HUES6 (cell line): ENCODE results near the gene LHFPL6.

Source experiments
- H3K27ac ChIP-seq: 2 replicates; pipeline ENCODE4 v1.7.0; 2013; ENCODE audit warnings: low read depth, mild to moderate bottlenecking, low read length, inconsistent platforms
- H3K27me3 ChIP-seq: 2 replicates; pipeline ENCODE4 v1.6.1; 2013; ENCODE audit warnings: low read length; ENCODE audit not compliant: control insufficient read depth, insufficient read depth
- H3K36me3 ChIP-seq: 2 replicates; pipeline ENCODE4 v1.6.1; 2013; ENCODE audit warnings: low read length; ENCODE audit not compliant: control insufficient read depth, insufficient read depth
- H3K4me1 ChIP-seq: 2 replicates; pipeline ENCODE4 v1.6.1; 2013; ENCODE audit warnings: low read length; ENCODE audit not compliant: control insufficient read depth, insufficient read depth
- H3K4me3 ChIP-seq: 2 replicates; pipeline ENCODE4 v1.5.1; 2013; ENCODE audit warnings: low read depth, low read length
- H3K9ac ChIP-seq: one replicate; pipeline ENCODE4 v1.6.1; 2013; ENCODE audit warnings: mild to moderate bottlenecking, low read length
- H3K9me3 ChIP-seq: 2 replicates; pipeline ENCODE4 v1.6.1; 2013; ENCODE audit warnings: low read depth, low read length; ENCODE audit not compliant: control insufficient read depth, insufficient read depth

The LHFPL6 gene

GRCh38 chr13:39607876-39608275 lies 4.9 kb upstream of the LHFPL6 start:
- no peak overlapping the region for H3K4me3 ChIP-seq
- peaks cover 27% of the 10 kb centered on the region for H3K27me3 ChIP-seq
- H3K4me1 ChIP-seq, result no peaks in the 10 kb centered on the region
- no peak overlapping the region for H3K9ac ChIP-seq
- H3K27ac ChIP-seq, result no peak overlapping the region
- no peaks in the 10 kb centered on the region for H3K36me3 ChIP-seq
- no peaks in the 10 kb centered on the region for H3K9me3 ChIP-seq

GRCh38 chr13:39605677-39606320 lies 2.8 kb upstream of the LHFPL6 start:
- no peak overlapping the region for H3K9ac ChIP-seq
- no peak overlapping the region for H3K27ac ChIP-seq
- no peak overlapping the region for H3K4me3 ChIP-seq
- peaks cover 45% of the 10 kb centered on the region for H3K27me3 ChIP-seq
- no peaks in the 10 kb centered on the region; the same call in 1 of the 2 replicates for H3K4me1 ChIP-seq
- no peaks in the 10 kb centered on the region for H3K36me3 ChIP-seq
- H3K9me3 ChIP-seq, result no peaks in the 10 kb centered on the region

- Histone ChIP-seq H3K27ac (no peak overlapping the region), H3K9ac (no peak overlapping the region), H3K9me3 (no peaks in the 10 kb centered on the region), H3K36me3 (no peaks in the 10 kb centered on the region), H3K4me1 (peaks cover 3% of the 10 kb centered on the region; the same call in 1 of the 2 replicates), H3K27me3 (peaks cover 45% of the 10 kb centered on the region), H3K4me3 (no peak overlapping the region)
These were observed 1.8 kb upstream of the LHFPL6 start for GRCh38 chr13:39604756-39605155.

GRCh38 chr13:39603424-39603947 lies 493 bp upstream of the LHFPL6 start:
- no peaks in the 10 kb centered on the region for H3K9me3 ChIP-seq
- peak overlapping the region; percentile 68 for H3K9ac ChIP-seq
- no peak overlapping the region for H3K27ac ChIP-seq
- no peaks in the 10 kb centered on the region for H3K36me3 ChIP-seq
- H3K27me3 ChIP-seq, result peaks cover 45% of the 10 kb centered on the region
- peaks cover 3% of the 10 kb centered on the region; the same call in 1 of the 2 replicates for H3K4me1 ChIP-seq
- peak overlapping the region; percentile 91 for H3K4me3 ChIP-seq

GRCh38 chr13:39602277-39602613 lies 748 bp downstream of the LHFPL6 start:
- Histone ChIP-seq H3K27ac (no peak overlapping the region; the same call in 1 of the 2 replicates), H3K4me1 (peaks cover 3% of the 10 kb centered on the region; the same call in 1 of the 2 replicates), H3K27me3 (peaks cover 45% of the 10 kb centered on the region), H3K9ac (peak overlapping the region; percentile 83), H3K9me3 (no peaks in the 10 kb centered on the region), H3K36me3 (no peaks in the 10 kb centered on the region), H3K4me3 (peak overlapping the region; percentile 91)

GRCh38 chr13:39601636-39602035 lies 1.4 kb downstream of the LHFPL6 start:
- H3K27ac ChIP-seq, result no peak overlapping the region
- H3K4me1 ChIP-seq, result peaks cover 3% of the 10 kb centered on the region; the same call in 1 of the 2 replicates
- peaks cover 45% of the 10 kb centered on the region for H3K27me3 ChIP-seq
- H3K4me3 ChIP-seq, result peak overlapping the region; percentile 91; the same call in 1 of the 2 replicates
- no peaks in the 10 kb centered on the region for H3K36me3 ChIP-seq
- no peaks in the 10 kb centered on the region for H3K9me3 ChIP-seq
- peak overlapping the region; percentile 83 for H3K9ac ChIP-seq

- Histone ChIP-seq H3K27me3 (peaks cover 40% of the 10 kb centered on the region), H3K36me3 (no peaks in the 10 kb centered on the region), H3K27ac (no peak overlapping the region), H3K4me3 (no peak overlapping the region; the same call in 1 of the 2 replicates), H3K9me3 (no peaks in the 10 kb centered on the region), H3K9ac (no peak overlapping the region), H3K4me1 (peaks cover 3% of the 10 kb centered on the region; the same call in 1 of the 2 replicates)
These were observed 2.2 kb downstream of the LHFPL6 start for GRCh38 chr13:39600766-39601165.

GRCh38 chr13:39599842-39600241 lies 3.2 kb downstream of the LHFPL6 start:
- H3K4me3 ChIP-seq, result no peak overlapping the region
- H3K27me3 ChIP-seq, result peaks cover 32% of the 10 kb centered on the region
- no peaks in the 10 kb centered on the region for H3K36me3 ChIP-seq
- no peak overlapping the region for H3K27ac ChIP-seq
- H3K9me3 ChIP-seq, result no peaks in the 10 kb centered on the region
- no peak overlapping the region for H3K9ac ChIP-seq
- peaks cover 3% of the 10 kb centered on the region; the same call in 1 of the 2 replicates for H3K4me1 ChIP-seq

GRCh38 chr13:39599012-39599411 lies 4.0 kb downstream of the LHFPL6 start:
- H3K4me3 ChIP-seq, result no peak overlapping the region
- peaks cover 3% of the 10 kb centered on the region; the same call in 1 of the 2 replicates for H3K4me1 ChIP-seq
- no peak overlapping the region for H3K9ac ChIP-seq
- H3K27me3 ChIP-seq, result peaks cover 24% of the 10 kb centered on the region
- H3K27ac ChIP-seq, result no peak overlapping the region
- no peaks in the 10 kb centered on the region for H3K9me3 ChIP-seq
- H3K36me3 ChIP-seq, result no peaks in the 10 kb centered on the region

GRCh38 chr13:39597838-39598237 lies 5.2 kb downstream of the LHFPL6 start:
- Histone ChIP-seq H3K9ac (no peak overlapping the region), H3K4me3 (no peak overlapping the region), H3K27me3 (peaks cover 18% of the 10 kb centered on the region), H3K27ac (no peak overlapping the region), H3K9me3 (no peaks in the 10 kb centered on the region), H3K36me3 (no peaks in the 10 kb centered on the region), H3K4me1 (peaks cover 3% of the 10 kb centered on the region; the same call in 1 of the 2 replicates)

GRCh38 chr13:39596685-39597084 lies 6.3 kb downstream of the LHFPL6 start:
- Histone ChIP-seq H3K9me3 (no peaks in the 10 kb centered on the region), H3K27me3 (peaks cover 9% of the 10 kb centered on the region), H3K36me3 (no peaks in the 10 kb centered on the region), H3K4me1 (peaks cover 3% of the 10 kb centered on the region; the same call in 1 of the 2 replicates), H3K27ac (no peak overlapping the region), H3K9ac (no peak overlapping the region), H3K4me3 (no peak overlapping the region)
